ENCODE data around the gene INSC.

The INSC gene

GRCh38 chr11:15228331-15228849 is 113.7 kb downstream of the INSC start:
- DNase-seq, result no peak

- DNase-seq, result no peak
Observed at GRCh38 chr11:15229069-15229468, 114.3 kb downstream of the INSC start.

- DNase-seq, result no peak
Observed at GRCh38 chr11:15232496-15232895, 117.8 kb downstream of the INSC start.

- no peak for DNase-seq
Observed at GRCh38 chr11:15233371-15234165, 118.8 kb downstream of the INSC start.

GRCh38 chr11:15234796-15235195 is 120.1 kb downstream of the INSC start:
- no peak for DNase-seq

GRCh38 chr11:15236559-15236958 is 121.8 kb downstream of the INSC start:
- DNase-seq, result no peak

- DNase-seq, result no peak
Observed at GRCh38 chr11:15238856-15239255, 124.1 kb downstream of the INSC start.

- no peak for DNase-seq
Observed at GRCh38 chr11:15248749-15249148, 134.0 kb downstream of the INSC start.

- no peak for DNase-seq
Observed at GRCh38 chr11:15258433-15259165, 143.9 kb downstream of the INSC start.

- no peak for DNase-seq
Observed at GRCh38 chr11:15266999-15267398, 152.3 kb downstream of the INSC start.

- no peak for DNase-seq
Observed at GRCh38 chr11:15268598-15268997, 153.9 kb downstream of the INSC start.

- no peak for DNase-seq
Observed at GRCh38 chr11:15275141-15275540, 160.4 kb downstream of the INSC start.

- DNase-seq, result no peak
Observed at GRCh38 chr11:15276621-15277020, 161.9 kb downstream of the INSC start.

GRCh38 chr11:15278128-15278527 is 163.4 kb downstream of the INSC start:
- no peak for DNase-seq

- DNase-seq, result no peak
Observed at GRCh38 chr11:15280393-15280792, 165.7 kb downstream of the INSC start.

- DNase-seq, result no peak
Observed at GRCh38 chr11:15282754-15283153, 168.0 kb downstream of the INSC start.

GRCh38 chr11:15286465-15286864 is 171.7 kb downstream of the INSC start:
- no peak for DNase-seq

- DNase-seq, result no peak
Observed at GRCh38 chr11:15288863-15289262, 174.1 kb downstream of the INSC start.

GRCh38 chr11:15289723-15290122 is 175.0 kb downstream of the INSC start:
- DNase-seq, result no peak

GRCh38 chr11:15291885-15292284 is 177.2 kb downstream of the INSC start:
- DNase-seq, result no peak

GRCh38 chr11:15293975-15294620 is 179.4 kb downstream of the INSC start:
- DNase-seq, result no peak

GRCh38 chr11:15295695-15296094 is 181.0 kb downstream of the INSC start:
- DNase-seq, result no peak
